Large intestine (tissue), 3 donors: ENCODE data around the gene ANKRD13B. TPM values are rescaled to one million over a fixed set of nuclear protein-coding genes. Genes with fewer than 3 reads are reported as not detected.

Experiments
- DNase-seq, 2 donors: peaks; one replicate each; pipeline versions ENCODE4 v3.0.0 to v3.0.0-alpha.2; 2013
- H3K27ac ChIP-seq: one replicate; pipeline ENCODE4 v1.5.1; 2013; ENCODE audit warnings: low read length
- H3K27me3 ChIP-seq: 2 replicates; pipeline ENCODE4 v1.6.1; 2013; ENCODE audit warnings: low read length; ENCODE audit not compliant: control insufficient read depth, insufficient read depth
- H3K36me3 ChIP-seq: 2 replicates; pipeline ENCODE4 v1.6.1; 2013; ENCODE audit warnings: low read length; ENCODE audit not compliant: control insufficient read depth, insufficient read depth
- H3K4me1 ChIP-seq: one replicate; pipeline ENCODE4 v1.6.1; 2013; ENCODE audit warnings: low read length; ENCODE audit not compliant: control insufficient read depth, insufficient read depth
- H3K4me3 ChIP-seq: one replicate; pipeline ENCODE4 v1.5.1; 2013; ENCODE audit warnings: low read length
- H3K9me3 ChIP-seq: one replicate; pipeline ENCODE4 v1.6.1; 2013; ENCODE audit warnings: mild to moderate bottlenecking, low read depth, low read length, moderate library complexity; ENCODE audit not compliant: control insufficient read depth
- WGBS: methylation state at CpG from one replicate; pipeline ENCODE4 v1.1.5; 2013; ENCODE audit warnings: low lambda C conversion rate; ENCODE audit not compliant: insufficient coverage; 5-methylcytosine and 5-hydroxymethylcytosine counted together
- polyA plus RNA-seq: library from polyadenylated mRNA; unstranded; fragments of 120-200 nt; gene quantifications from one replicate; pipeline ENCODE4 v1.2.1, GENCODE V29; 2013

ANKRD13B gene
- polyA plus RNA-seq, 1 donor: 8.2 TPM

GRCh38 chr17:29590411-29591145 lies 2.4 kb upstream of the ANKRD13B start:
- Histone ChIP-seq H3K27ac (no peak overlapping the region), H3K36me3 (peaks cover 2% of the 10 kb centered on the region), H3K4me3 (peak overlapping the region; percentile 34), H3K4me1 (peaks cover 51% of the 10 kb centered on the region), H3K27me3 (no peaks in the 10 kb centered on the region), H3K9me3 (no peaks in the 10 kb centered on the region)
- WGBS: no CpG with 5 or more reads among the region's 30 CpGs
- no peak for DNase-seq

- Histone ChIP-seq H3K4me3 (peak overlapping the region; percentile 34), H3K27me3 (no peaks in the 10 kb centered on the region), H3K36me3 (peaks cover 2% of the 10 kb centered on the region), H3K27ac (peak overlapping the region; percentile 40), H3K9me3 (no peaks in the 10 kb centered on the region), H3K4me1 (peaks cover 51% of the 10 kb centered on the region)
- no CpG with 5 or more reads among the region's 31 CpGs for WGBS
- DNase-seq: peak; percentile 29 to 67
Measured at GRCh38 chr17:29591146-29591736, 1.7 kb upstream of the ANKRD13B start.

GRCh38 chr17:29591737-29592608 lies 959 bp upstream of the ANKRD13B start:
- peaks cover 51% of the 10 kb centered on the region for H3K4me1 ChIP-seq
- peaks cover 2% of the 10 kb centered on the region for H3K36me3 ChIP-seq
- H3K27ac ChIP-seq: peak overlapping the region; percentile 47
- no peaks in the 10 kb centered on the region for H3K9me3 ChIP-seq
- DNase-seq: peak; percentile 86 to 88
- H3K27me3 ChIP-seq: no peaks in the 10 kb centered on the region
- peak overlapping the region; percentile 34 for H3K4me3 ChIP-seq
- no CpG with 5 or more reads among the region's 25 CpGs for WGBS

- no peak overlapping the region for H3K27ac ChIP-seq
- DNase-seq: no peak
Measured at GRCh38 chr17:29593591-29594518, 923 bp downstream of the ANKRD13B start.

GRCh38 chr17:29594519-29595090 lies 1.7 kb downstream of the ANKRD13B start:
- no CpG with 5 or more reads among the region's 11 CpGs for WGBS
- H3K4me3 ChIP-seq: no peak overlapping the region
- H3K27ac ChIP-seq: no peak overlapping the region
- peaks cover 41% of the 10 kb centered on the region for H3K4me1 ChIP-seq
- no peaks in the 10 kb centered on the region for H3K27me3 ChIP-seq
- H3K9me3 ChIP-seq: no peaks in the 10 kb centered on the region
- no peak for DNase-seq
- no peaks in the 10 kb centered on the region for H3K36me3 ChIP-seq

More at GRCh38 chr17:29593591-29594518, 923 bp downstream of the ANKRD13B start:
- Histone ChIP-seq H3K4me1 (peaks cover 41% of the 10 kb centered on the region), H3K9me3 (no peaks in the 10 kb centered on the region), H3K27me3 (no peaks in the 10 kb centered on the region), H3K36me3 (no peaks in the 10 kb centered on the region), H3K4me3 (peak overlapping the region; percentile 46)
- no CpG with 5 or more reads among the region's 64 CpGs for WGBS

GRCh38 chr17:29595107-29595942 lies 2.4 kb downstream of the ANKRD13B start:
- Histone ChIP-seq H3K36me3 (no peaks in the 10 kb centered on the region), H3K4me3 (no peak overlapping the region), H3K27me3 (no peaks in the 10 kb centered on the region), H3K27ac (no peak overlapping the region), H3K9me3 (no peaks in the 10 kb centered on the region), H3K4me1 (peaks cover 34% of the 10 kb centered on the region)
- no peak for DNase-seq
- WGBS: no CpG with 5 or more reads among the region's 7 CpGs

GRCh38 chr17:29595943-29596774 lies 3.2 kb downstream of the ANKRD13B start:
- Histone ChIP-seq H3K4me3 (no peak overlapping the region), H3K27me3 (no peaks in the 10 kb centered on the region), H3K36me3 (no peaks in the 10 kb centered on the region), H3K4me1 (peaks cover 26% of the 10 kb centered on the region), H3K9me3 (no peaks in the 10 kb centered on the region), H3K27ac (no peak overlapping the region)
- DNase-seq: no peak
- WGBS: no CpG with 5 or more reads among the region's 12 CpGs

- Histone ChIP-seq H3K36me3 (no peaks in the 10 kb centered on the region), H3K4me1 (peaks cover 20% of the 10 kb centered on the region), H3K27ac (no peak overlapping the region), H3K4me3 (no peak overlapping the region), H3K27me3 (no peaks in the 10 kb centered on the region), H3K9me3 (no peaks in the 10 kb centered on the region)
- DNase-seq: no peak
- no CpG with 5 or more reads among the region's 9 CpGs for WGBS
Measured at GRCh38 chr17:29596811-29597210, 3.9 kb downstream of the ANKRD13B start.
